ENCODE measurements around the gene PTS.

Gene PTS

GRCh38 chr11:112223754-112224532 is 2.3 kb upstream of the PTS start:
- TF ChIP-seq, protein P1, sequence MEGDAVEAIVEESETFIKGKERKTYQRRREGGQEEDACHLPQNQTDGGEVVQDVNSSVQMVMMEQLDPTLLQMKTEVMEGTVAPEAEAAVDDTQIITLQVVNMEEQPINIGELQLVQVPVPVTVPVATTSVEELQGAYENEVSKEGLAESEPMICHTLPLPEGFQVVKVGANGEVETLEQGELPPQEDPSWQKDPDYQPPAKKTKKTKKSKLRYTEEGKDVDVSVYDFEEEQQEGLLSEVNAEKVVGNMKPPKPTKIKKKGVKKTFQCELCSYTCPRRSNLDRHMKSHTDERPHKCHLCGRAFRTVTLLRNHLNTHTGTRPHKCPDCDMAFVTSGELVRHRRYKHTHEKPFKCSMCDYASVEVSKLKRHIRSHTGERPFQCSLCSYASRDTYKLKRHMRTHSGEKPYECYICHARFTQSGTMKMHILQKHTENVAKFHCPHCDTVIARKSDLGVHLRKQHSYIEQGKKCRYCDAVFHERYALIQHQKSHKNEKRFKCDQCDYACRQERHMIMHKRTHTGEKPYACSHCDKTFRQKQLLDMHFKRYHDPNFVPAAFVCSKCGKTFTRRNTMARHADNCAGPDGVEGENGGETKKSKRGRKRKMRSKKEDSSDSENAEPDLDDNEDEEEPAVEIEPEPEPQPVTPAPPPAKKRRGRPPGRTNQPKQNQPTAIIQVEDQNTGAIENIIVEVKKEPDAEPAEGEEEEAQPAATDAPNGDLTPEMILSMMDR (IDR thresholded peaks at IDR 0.05; ENCODE audit: control extremely low read depth, extremely low read depth, low read depth, missing control alignments), result no peak
- no peak for DNase-seq (ENCODE audit: extremely low spot score)
- ChIA-PET CTCF (interaction anchor here (0.9 to 12.0 kb wide), 4 partner anchors 10 to 1066 kb away, joined by 3 to 374 read pairs (median 5); no protein-coding TSS in a partner anchor), POLR2A (no interaction called here)

DNA sequence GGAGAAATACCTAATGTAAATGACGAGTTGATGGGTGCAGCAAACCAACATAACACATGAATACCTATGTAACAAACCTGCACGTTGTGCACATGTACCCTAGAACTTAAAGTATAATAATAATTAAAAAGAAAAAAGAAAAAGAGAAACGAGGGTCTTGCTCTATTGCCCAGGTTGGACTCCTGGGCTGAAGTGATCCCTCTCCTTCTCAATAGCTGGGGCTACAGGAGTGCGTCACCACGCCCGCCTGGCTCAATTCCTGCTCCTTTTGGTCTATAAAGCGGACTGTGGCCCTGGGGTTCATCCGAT is 521 bp upstream of the PTS start:
- no peak for DNase-seq (ENCODE audit: extremely low spot score)
- TF ChIP-seq, protein P1 (IDR thresholded peaks at IDR 0.05; ENCODE audit: control extremely low read depth, extremely low read depth, low read depth, missing control alignments), result no peak
- POLR2A ChIA-PET, result interaction anchor here (1.0 kb wide), 1 partner anchor 55 kb away, joined by 3 read pairs; no protein-coding TSS in a partner anchor
- CTCF ChIA-PET, result interaction anchor here (1.8 to 3.5 kb wide), 2 partner anchors 45 to 55 kb away, joined by 4 to 29 read pairs; no protein-coding TSS in a partner anchor

- ChIA-PET POLR2A (interaction anchor here (0.7 kb wide), 1 partner anchor 296 kb away, joined by 4 read pairs; no protein-coding TSS in a partner anchor), CTCF (interaction anchor here (1.8 to 3.5 kb wide), 2 partner anchors 44 to 53 kb away, joined by 4 to 29 read pairs; no protein-coding TSS in a partner anchor)
- no peak for DNase-seq (ENCODE audit: extremely low spot score)
- TF ChIP-seq, protein P1 (IDR thresholded peaks at IDR 0.05; ENCODE audit: control extremely low read depth, extremely low read depth, low read depth, missing control alignments), result no peak
Observed at GRCh38 chr11:112226831-112227401, 688 bp downstream of the PTS start.

- no peak for DNase-seq (ENCODE audit: extremely low spot score)
- ChIA-PET CTCF (interaction anchor here (0.7 to 3.5 kb wide), 4 partner anchors 12 to 1063 kb away, joined by 3 to 29 read pairs (median 4); no protein-coding TSS in a partner anchor), POLR2A (interaction anchor here (0.7 kb wide), 1 partner anchor 296 kb away, joined by 4 read pairs; no protein-coding TSS in a partner anchor)
Observed at GRCh38 chr11:112227471-112227870, 1.2 kb downstream of the PTS start.

DNA sequence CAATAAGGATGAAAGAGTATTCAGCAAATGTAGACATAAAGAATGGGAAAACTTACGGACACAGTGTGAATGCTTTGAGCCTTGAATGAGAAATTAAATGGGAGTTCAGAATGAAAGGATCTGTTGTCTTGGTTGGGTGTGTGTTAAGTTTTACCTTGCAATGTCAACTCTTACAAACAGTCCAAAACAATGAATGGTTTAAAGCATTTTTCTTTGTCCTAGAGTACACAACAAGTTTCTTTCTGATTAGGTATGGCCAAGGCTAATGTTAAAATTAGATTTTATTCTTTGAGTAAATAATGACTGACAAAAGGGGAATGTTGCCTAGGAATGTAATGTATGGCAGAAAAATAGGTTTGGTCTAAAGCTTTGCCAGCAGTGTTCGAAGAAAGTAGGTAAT is 2.5 kb downstream of the PTS start:
- ChIA-PET POLR2A (no interaction called here), CTCF (interaction anchor here (1.5 to 4.9 kb wide), 3 partner anchors 13 to 52 kb away, joined by 3 to 29 read pairs (median 29); no protein-coding TSS in a partner anchor)
- no peak for DNase-seq (ENCODE audit: extremely low spot score)
- TF ChIP-seq, protein P1 (IDR thresholded peaks at IDR 0.05; ENCODE audit: control extremely low read depth, extremely low read depth, low read depth, missing control alignments), result no peak

More at GRCh38 chr11:112227471-112227870, 1.2 kb downstream of the PTS start:
- TF ChIP-seq, protein P1 (IDR thresholded peaks at IDR 0.05; ENCODE audit: control extremely low read depth, extremely low read depth, low read depth, missing control alignments), result no peak

GRCh38 chr11:112229159-112229558 is 2.9 kb downstream of the PTS start:
- TF ChIP-seq, protein P1 (IDR thresholded peaks at IDR 0.05; ENCODE audit: control extremely low read depth, extremely low read depth, low read depth, missing control alignments), result no peak
- DNase-seq (ENCODE audit: extremely low spot score), result no peak
- POLR2A ChIA-PET, result no interaction called here
- CTCF ChIA-PET, result interaction anchor here (0.6 to 4.9 kb wide), 4 partner anchors 10 to 131 kb away, joined by 3 to 29 read pairs (median 3); no protein-coding TSS in a partner anchor
